GM11168 (cell line): Measurements from ENCODE around the gene KCNG3.

Experiments
- in situ Hi-C: fragments of 300-500 bp; cut with MboI; formaldehyde crosslinking; loops from one replicate; pipeline ENCODE4 v1.12.0; 2022; ENCODE audit warnings: low sequenced_read_pairs; ENCODE audit not compliant: unreplicated experiment

KCNG3 gene

GRCh38 chr2:42493468-42494354 is at the start of gene KCNG3:
KCNG3 (minus strand) TSS chr2:42493982; CDS start chr2:42493501, 481 bp downstream.
- in situ Hi-C loops: loop anchor here (5.0 kb wide), 1 partner anchor 169 kb away; no protein-coding TSS in a partner anchor

- in situ Hi-C loops: no loop called here
Measured at GRCh38 chr2:42542871-42543270, 49.1 kb upstream of the KCNG3 start.

GRCh38 chr2:42537493-42537892 is 43.7 kb upstream of the KCNG3 start:
- in situ Hi-C loops: no loop called here

GRCh38 chr2:42532397-42532796 is 38.6 kb upstream of the KCNG3 start:
- in situ Hi-C loops: no loop called here

GRCh38 chr2:42523341-42523740 is 29.6 kb upstream of the KCNG3 start:
- in situ Hi-C loops: no loop called here

GRCh38 chr2:42522035-42522434 is 28.3 kb upstream of the KCNG3 start:
- in situ Hi-C loops: no loop called here

- in situ Hi-C loops: no loop called here
Measured at GRCh38 chr2:42519624-42520023, 25.8 kb upstream of the KCNG3 start.

- in situ Hi-C loops: no loop called here
Measured at GRCh38 chr2:42516418-42516901, 22.7 kb upstream of the KCNG3 start.

GRCh38 chr2:42513252-42513918 is 19.6 kb upstream of the KCNG3 start:
- in situ Hi-C loops: no loop called here

- in situ Hi-C loops: no loop called here
Measured at GRCh38 chr2:42510608-42511243, 16.9 kb upstream of the KCNG3 start.

- in situ Hi-C loops: no loop called here
Measured at GRCh38 chr2:42510191-42510590, 16.4 kb upstream of the KCNG3 start.

GRCh38 chr2:42504364-42505230 is 10.8 kb upstream of the KCNG3 start:
- in situ Hi-C loops: loop anchor here (10.0 kb wide), 1 partner anchor 1190 kb away; no protein-coding TSS in a partner anchor

GRCh38 chr2:42503291-42503690 is 9.5 kb upstream of the KCNG3 start:
- in situ Hi-C loops: loop anchor here (10.0 kb wide), 1 partner anchor 1192 kb away; no protein-coding TSS in a partner anchor

GRCh38 chr2:42498497-42498896 is 4.7 kb upstream of the KCNG3 start:
- in situ Hi-C loops: no loop called here

- in situ Hi-C loops: no loop called here
Measured at GRCh38 chr2:42495611-42496010, 1.8 kb upstream of the KCNG3 start.

GRCh38 chr2:42495234-42495581 is 1.4 kb upstream of the KCNG3 start:
- in situ Hi-C loops: no loop called here

GRCh38 chr2:42494355-42495233 is 812 bp upstream of the KCNG3 start:
- in situ Hi-C loops: loop anchor here (5.0 kb wide), 1 partner anchor 168 kb away; no protein-coding TSS in a partner anchor

- in situ Hi-C loops: loop anchor here (5.0 kb wide), 1 partner anchor 169 kb away; no protein-coding TSS in a partner anchor
Measured at GRCh38 chr2:42492691-42493467, 903 bp downstream of the KCNG3 start.
